Mucosa of descending colon (tissue), 3 donors: ENCODE data around the gene GSTM5. TPM values are rescaled to one million over a fixed set of nuclear protein-coding genes. Genes with fewer than 3 reads are reported as not detected.

ENCODE experiments used
- ATAC-seq: fragments of 200-7000 bp; cut with Tn5 transposase; one replicate; pipeline ENCODE4 v1.9.1; 2020; ENCODE audit warnings: mild to moderate bottlenecking, moderate library complexity
- DNase-seq, 3 donors: peaks; one replicate each; pipeline ENCODE4 v3.0.0-alpha.2; 2020
- H3K36me3 ChIP-seq: fragments of 200-600 bp; one replicate; pipeline ENCODE4 v1.8.0; 2021; ENCODE audit warnings: low read depth, mild to moderate bottlenecking
- H3K4me1 ChIP-seq: fragments of 200-600 bp; one replicate; pipeline ENCODE4 v1.8.0; 2021; ENCODE audit warnings: low read depth, mild to moderate bottlenecking
- H3K4me3 ChIP-seq: fragments of 200-600 bp; one replicate; pipeline ENCODE4 v1.8.0; 2021; ENCODE audit warnings: mild to moderate bottlenecking
- H3K9me3 ChIP-seq: fragments of 200-600 bp; one replicate; pipeline ENCODE4 v1.8.0; 2021; ENCODE audit warnings: mild to moderate bottlenecking
- intact Hi-C, 2 donors: fragments of 100-400 bp; cut with DNase I in 1 of 2; cut with micrococcal nuclease in 1 of 2; formaldehyde crosslinking; loops; one replicate each; pipeline versions ENCODE4 v1.11.0 to v1.11.1; 2022; cut with DNase I, micrococcal nuclease
- total RNA-seq, 3 donors: library from RNA; stranded (reverse); fragmentation: NEBNext Ultra II Directional in 2 of 3; extraction: Animal tissue kit (Norgen Biotek cat#: 25700) in 2 of 3; gene quantifications; one replicate each; pipeline versions ENCODE4 v1.2.1 to v1.2.4, GENCODE V29; 2021 to 2023
- TF ChIP-seq, protein P1 (sequence below): fragments of 200-600 bp; IDR thresholded peaks from one replicate; pipeline ENCODE4 v1.8.0; 2022; ENCODE audit warnings: antibody characterized with exemption, mild to moderate bottlenecking
- donor health status: DM: no; HTN: no; CAD: no; lungs with moderate emphysema.
- donor health status: DM: no; HTN: no; CAD: no.
- donor health status: DM: no; HTN: yes; CAD: no.

The GSTM5 gene
- total RNA-seq, 3 donors from 2014 or later: 2.5 to 6.1 (median 4.8) TPM

DNA sequence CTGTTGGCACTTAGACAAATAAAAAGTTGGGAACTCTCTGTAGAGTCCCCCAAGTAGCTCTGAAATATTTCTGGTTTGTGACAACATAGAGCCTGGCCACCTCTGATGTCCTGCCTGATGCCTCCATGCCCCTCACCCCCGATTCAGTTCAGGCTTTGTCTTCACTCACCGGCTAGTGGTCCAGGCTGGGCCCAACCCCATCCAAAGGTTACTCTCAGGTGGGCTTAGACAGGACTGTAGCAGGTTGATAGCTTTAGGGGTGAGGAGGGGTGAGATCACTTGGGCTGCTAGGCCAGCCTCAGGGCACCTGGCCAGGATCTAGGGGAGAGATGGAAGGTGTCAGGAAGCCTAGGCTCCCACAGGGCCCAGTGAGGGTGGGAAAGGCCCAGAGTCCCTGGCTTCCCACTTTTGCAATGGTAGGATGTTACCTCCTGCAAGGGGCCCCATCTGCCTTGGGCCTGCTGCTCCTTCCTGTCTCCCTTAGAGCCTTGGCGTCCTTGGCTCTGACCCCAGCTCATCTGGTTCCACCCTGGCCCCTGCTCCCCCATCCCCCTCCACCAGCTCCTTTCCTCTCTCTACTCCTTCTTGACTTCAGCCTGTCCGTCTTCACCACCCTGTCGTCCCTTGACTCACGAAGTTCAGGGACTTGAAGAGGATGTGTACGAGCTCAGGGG, 44.9 kb downstream of the GSTM5 start:
- DNase-seq: no peak

DNA sequence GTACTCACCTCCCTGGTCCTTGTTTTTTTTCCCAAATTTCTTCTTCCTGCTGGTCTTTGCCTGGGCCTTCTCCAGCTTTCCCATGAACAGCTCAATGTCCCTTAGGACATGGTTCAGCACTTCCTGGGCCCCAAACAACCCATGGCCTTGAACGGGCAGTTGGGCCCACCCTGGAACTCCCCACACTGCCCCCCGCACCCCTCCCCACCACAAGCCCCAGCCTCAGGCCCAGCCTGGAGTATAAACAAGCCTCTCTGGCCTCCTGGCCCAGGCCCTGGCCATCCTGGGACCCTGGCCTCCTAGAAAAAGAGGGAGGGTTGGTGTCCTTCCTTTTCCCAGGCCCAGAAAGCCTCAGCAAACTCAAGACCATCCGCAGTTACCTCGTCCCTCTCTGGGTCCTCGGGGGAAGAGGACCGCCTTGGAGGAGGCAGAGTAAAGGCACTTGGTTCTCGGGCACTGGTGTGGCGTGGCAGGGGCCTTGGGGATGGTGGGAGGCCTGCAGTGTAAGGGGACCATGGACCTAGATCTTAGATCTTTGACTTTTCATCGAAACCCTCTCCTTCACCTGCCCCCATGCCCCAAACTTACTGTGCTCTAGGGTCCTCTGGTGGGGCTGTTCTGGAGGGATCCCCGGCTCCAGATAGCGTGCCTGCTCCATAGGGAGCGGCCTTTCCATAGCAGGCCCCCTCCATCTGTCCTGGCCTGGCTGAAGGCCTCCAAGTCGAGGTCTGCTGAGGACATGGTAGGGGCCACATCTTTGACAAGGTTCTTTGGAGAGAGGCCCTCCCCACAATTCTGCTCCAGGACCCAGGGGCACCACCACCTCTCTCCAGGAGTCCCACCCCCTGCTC, 46.1 kb downstream of the GSTM5 start:
- peaks cover 4% of the 10 kb centered on the region for H3K36me3 ChIP-seq
- H3K4me3 ChIP-seq: no peak overlapping the region
- no peak for DNase-seq
- peaks cover 7% of the 10 kb centered on the region for H3K4me1 ChIP-seq
- ATAC-seq: no peak
- H3K9me3 ChIP-seq: no peaks in the 10 kb centered on the region
- TF ChIP-seq, protein P1, sequence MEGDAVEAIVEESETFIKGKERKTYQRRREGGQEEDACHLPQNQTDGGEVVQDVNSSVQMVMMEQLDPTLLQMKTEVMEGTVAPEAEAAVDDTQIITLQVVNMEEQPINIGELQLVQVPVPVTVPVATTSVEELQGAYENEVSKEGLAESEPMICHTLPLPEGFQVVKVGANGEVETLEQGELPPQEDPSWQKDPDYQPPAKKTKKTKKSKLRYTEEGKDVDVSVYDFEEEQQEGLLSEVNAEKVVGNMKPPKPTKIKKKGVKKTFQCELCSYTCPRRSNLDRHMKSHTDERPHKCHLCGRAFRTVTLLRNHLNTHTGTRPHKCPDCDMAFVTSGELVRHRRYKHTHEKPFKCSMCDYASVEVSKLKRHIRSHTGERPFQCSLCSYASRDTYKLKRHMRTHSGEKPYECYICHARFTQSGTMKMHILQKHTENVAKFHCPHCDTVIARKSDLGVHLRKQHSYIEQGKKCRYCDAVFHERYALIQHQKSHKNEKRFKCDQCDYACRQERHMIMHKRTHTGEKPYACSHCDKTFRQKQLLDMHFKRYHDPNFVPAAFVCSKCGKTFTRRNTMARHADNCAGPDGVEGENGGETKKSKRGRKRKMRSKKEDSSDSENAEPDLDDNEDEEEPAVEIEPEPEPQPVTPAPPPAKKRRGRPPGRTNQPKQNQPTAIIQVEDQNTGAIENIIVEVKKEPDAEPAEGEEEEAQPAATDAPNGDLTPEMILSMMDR: no peak
- intact Hi-C loops: no loop called here

More for the DNA sequence above, 44.9 kb downstream of the GSTM5 start:
- ATAC-seq: no peak
- Histone ChIP-seq H3K4me1 (peaks cover 2% of the 10 kb centered on the region), H3K36me3 (peaks cover 4% of the 10 kb centered on the region), H3K9me3 (no peaks in the 10 kb centered on the region), H3K4me3 (no peak overlapping the region)
- TF ChIP-seq, protein P1: no peak
- intact Hi-C loops: no loop called here

DNA sequence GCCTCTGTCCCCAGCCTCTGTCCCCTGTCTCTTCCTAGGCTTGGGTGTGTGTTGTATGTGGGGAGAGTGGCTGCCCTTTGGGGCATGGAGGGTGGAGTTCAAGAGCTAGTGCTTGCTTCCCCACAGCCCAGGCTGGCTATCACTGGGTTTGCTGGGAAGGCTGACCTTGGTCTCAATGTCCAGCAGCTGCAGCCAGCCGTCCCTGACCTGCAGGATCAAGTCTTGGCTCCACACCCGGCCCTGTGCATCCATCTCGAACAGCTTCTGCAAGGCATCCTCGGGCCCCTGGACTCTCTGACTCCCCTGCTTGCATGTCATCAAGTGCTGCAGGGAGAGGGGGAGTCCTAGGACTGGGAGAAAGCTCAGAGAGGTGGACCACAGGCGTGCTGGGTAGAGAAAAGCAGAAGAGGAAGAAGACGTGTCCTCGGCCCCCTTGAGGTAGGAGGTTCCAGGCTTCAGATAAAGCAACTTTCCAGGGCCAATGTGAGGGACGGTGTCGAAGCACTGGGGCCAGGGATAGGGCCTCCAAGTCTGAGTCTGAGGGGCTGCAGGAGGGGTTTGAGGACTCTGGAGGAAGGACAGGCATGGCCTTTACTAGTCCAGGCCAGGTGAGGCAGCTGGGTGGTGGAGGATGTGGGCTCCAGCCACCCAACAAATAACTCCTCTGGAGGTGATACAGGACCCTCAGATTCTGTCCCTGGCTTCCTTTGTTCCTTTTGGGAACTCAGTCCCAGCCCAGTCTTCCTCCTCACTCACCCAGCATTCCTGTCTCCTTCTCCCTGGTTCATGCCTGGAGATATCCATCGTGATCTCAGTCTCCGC, 47.7 kb downstream of the GSTM5 start:
- DNase-seq (no peak), ATAC-seq (no peak)
- Histone ChIP-seq H3K4me1 (peaks cover 10% of the 10 kb centered on the region), H3K4me3 (no peak overlapping the region), H3K36me3 (peaks cover 4% of the 10 kb centered on the region), H3K9me3 (no peaks in the 10 kb centered on the region)
- intact Hi-C loops: loop anchor here in 1 of 2 donors (10.0 kb wide), 1 partner anchor 215 kb away; the partner anchor contains the start of gene GNAI3
- TF ChIP-seq, protein P1: no peak

DNA sequence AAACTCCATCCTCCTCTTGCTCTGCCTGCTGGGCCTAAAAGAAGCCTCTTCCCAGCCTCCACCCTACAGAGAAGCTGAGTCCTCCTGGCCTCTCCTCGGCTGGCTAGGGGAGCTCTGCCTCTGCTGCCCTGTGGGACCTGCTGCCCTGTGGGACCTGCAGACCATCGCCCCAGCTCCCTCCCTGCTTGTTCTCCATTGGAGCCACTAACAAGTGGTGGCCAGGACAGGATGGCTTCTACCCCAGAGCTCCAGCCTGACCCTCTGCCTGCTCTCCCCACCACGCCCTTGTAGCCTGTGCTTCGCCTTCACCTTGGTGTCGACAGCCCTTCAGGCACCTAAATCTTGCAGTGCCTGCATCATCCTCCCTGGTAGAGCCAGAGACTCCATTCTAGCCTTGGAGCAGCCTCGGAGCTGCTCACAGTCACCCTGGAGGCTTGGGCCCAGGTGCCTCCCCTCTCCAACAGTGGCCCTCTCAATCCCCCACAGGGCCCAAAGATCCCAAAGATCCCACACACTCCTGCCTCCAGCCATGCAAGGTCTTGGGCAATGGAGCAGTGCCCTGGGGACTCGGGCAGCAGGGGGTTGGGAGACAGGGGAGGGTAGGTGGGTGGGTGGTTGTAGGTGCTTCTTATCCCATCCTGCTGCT, 48.7 kb downstream of the GSTM5 start:
- H3K4me3 ChIP-seq: no peak overlapping the region
- ATAC-seq (no peak), DNase-seq (peak in 1 of 3 donors; percentile 26)
- no peaks in the 10 kb centered on the region for H3K9me3 ChIP-seq
- intact Hi-C loops: loop anchor here in 1 of 2 donors (10.0 kb wide), 1 partner anchor 216 kb away; the partner anchor contains the start of gene GNAI3
- H3K36me3 ChIP-seq: no peaks in the 10 kb centered on the region
- H3K4me1 ChIP-seq: peaks cover 18% of the 10 kb centered on the region
- TF ChIP-seq, protein P1: no peak
